ENCODE measurements around the gene RBM38.
A peak's percentile ranks its signal among the peaks of the same experiment; 100 is the strongest.
"Not testable (repeated sequence)": the region's sequence is repeated elsewhere in the genome, so short reads cannot be mapped to it uniquely, and the experiment has no call there.

The RBM38 gene

DNA sequence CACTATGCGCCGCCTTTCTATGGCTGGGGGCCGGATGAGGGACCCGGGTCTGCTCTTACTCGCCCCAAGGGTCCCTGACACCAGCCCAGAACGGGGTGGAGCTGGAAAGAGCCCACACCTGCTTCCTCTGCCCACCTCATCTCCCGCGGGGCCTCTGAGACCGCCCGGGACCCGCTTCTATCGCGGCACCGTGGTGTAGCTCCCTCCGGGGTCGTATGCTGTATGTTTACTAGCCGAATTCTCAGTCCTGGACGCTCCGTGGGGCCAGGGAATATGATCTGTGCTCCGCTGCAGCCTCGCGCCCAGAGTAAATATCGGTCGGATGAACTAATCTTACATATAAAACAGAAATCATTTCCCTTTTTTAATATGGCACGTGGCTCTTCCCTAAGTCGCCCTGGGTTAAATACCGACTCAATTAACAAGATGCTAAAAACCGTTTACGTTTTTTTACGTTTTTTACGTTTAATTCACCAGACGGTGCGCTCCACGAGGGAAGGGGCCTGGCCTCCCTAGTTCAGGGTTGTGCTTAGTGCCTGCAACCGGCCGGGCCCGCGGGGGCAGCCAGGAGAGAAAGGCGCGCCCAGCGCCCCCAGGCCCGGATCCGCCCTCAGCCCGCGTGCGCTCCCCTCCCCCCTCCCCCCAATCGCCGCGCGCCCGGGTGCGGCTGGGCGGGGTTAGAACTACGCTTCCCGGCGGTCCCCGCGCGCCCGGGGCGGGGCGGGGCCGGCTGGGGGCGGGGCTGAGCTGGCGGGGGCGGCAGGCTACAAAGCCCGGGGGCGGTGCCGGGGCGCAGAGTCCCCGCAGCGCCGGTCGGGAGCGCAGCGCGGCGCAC lies at the start of gene RBM38:
TSS of gene RBM38 (plus strand) at position 793 of the 835 bp plus-strand sequence. CDS start 186 bp downstream, outside the sequence.
- DNase-seq: peak; percentile 80

DNA sequence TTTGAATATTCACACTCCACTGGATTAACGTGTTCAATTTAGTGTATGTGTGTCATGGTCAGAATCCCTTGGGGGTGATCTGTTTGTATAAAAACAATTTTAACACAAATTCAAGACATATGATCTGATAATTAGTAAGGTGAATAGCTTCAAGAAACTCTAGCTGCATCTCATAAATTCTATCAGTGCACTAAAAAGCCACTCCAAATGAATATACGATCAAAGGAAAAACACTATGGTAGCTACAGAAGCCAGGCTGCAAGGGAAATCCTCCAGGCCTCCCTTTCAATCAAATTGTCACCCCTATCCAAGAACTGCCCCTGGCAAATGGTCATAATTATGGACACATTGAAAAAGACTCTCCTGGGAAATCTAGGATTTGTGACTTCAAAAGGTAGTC lies 49.5 kb upstream of the RBM38 start:
- DNase-seq: no peak

DNA sequence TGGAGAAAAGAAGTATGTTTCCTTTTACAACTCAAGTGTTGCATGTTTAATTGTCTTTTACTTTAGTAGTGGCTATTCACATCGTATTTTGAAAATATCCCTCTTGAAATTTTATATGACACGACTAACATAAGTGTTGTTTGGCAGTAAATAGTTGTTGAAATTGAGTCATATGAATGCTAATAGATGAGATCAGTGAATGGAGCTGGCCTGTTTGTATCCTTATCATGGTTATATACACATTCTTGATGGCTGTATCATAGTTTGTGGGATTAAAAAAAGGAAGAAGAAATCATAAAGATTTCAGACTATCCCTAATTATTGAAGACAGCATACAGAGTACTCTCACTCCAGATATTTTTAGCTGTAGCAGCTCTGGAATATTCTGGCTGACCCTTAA lies 48.4 kb upstream of the RBM38 start:
- DNase-seq: no peak

DNA sequence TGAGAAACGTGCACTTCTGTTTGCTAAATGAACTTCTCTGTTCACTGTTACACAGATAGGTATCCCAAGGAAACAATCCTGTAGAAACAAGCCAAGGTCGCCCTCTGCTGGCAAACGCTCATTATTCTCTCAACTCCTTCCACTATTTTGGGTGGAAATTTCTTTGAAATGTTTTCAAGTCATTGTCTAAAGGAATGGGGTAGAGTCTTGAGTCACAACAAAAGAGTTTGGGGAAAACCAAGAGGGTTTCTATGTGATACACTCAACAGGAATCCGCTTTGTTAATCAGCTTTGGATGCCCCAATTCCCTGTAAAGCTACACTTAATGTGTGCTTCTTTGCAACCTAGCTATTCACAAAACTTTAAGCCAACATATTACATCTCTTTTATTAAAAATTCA lies 44.7 kb upstream of the RBM38 start:
- DNase-seq: peak; percentile 84

DNA sequence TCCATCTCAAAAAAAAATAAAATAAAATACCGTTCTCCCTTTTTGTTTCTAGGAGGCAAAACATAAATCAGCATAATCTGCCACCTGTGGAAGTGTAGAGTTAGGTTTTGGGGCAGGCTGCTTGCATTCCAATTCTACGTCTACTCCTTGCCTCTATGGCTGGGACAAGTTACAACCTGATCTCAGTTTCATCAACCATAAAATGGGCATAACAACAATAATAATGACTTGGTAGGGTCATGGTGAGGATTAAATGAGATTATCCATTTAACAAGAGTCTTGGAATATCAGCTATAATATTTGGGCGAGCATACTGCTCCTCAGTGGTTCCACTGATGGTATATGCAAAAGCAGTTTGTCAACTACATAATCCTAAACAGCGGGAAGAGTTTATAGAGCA lies 43.8 kb upstream of the RBM38 start:
- DNase-seq: no peak

DNA sequence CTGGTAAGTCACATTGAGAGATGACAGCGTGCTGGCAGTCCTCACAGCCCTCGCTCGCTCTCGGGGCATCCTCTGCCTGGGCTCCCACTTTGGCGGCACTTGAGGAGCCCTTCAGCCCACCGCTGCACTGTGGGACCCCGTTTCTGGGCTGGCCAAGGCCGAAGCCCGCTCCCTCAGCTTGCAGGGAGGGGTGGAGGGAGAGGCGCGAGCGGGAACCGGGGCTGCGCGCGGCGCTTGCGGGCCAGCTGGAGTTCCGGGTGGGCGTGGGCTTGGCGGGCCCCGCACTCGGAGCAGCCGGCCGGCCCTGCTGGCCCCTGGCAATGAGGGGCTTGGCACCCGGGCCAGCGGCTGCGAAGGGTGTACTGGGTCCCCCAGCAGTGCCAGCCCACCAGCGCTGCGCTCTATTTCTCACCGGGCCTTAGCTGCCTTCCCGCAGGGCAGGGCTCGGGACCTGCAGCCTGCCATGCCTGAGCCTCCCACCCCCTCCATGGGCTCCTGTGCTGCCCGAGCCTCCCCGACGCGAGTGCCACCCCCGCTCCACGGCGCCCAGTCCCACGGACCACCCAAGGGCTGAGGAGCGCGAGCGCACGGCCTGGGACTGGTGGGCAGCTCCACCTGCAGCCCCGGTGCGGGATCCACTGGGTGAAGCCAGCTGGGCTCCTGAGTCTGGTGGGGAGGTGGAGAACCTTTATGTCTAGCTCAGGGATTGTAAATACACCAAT lies 42.8 kb upstream of the RBM38 start:
- not testable (repeated sequence) for DNase-seq

DNA sequence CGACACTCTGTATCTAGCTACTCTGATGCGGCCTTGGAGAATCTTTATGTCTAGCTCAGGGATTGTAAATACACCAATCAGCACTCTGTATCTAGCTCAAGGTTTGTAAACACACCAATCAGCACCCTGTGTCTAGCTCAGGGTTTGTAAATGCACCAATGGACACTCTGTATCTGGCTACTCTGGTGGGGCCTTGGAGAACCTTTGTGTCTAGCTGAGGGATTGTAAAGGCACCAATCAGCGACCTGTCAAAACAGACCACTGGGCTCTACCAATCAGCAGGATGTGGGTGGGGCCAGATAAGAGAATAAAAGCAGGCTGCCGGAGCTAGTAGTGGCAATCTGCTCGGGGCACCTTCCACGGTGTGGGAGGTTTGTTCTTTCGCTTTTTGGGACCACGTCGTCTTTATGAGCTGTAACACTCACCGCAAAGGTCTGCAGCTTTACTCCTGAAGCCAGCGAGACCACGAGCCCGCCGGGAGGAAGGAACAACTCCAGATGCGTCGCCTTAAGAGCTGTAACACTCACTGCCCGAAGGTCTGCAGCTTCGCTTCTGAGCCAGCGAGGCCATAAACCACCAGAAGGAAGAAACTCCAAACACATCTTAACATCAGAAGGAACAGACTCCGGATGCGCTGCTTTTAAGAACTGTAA lies 42.1 kb upstream of the RBM38 start:
- DNase-seq: not testable (repeated sequence)

DNA sequence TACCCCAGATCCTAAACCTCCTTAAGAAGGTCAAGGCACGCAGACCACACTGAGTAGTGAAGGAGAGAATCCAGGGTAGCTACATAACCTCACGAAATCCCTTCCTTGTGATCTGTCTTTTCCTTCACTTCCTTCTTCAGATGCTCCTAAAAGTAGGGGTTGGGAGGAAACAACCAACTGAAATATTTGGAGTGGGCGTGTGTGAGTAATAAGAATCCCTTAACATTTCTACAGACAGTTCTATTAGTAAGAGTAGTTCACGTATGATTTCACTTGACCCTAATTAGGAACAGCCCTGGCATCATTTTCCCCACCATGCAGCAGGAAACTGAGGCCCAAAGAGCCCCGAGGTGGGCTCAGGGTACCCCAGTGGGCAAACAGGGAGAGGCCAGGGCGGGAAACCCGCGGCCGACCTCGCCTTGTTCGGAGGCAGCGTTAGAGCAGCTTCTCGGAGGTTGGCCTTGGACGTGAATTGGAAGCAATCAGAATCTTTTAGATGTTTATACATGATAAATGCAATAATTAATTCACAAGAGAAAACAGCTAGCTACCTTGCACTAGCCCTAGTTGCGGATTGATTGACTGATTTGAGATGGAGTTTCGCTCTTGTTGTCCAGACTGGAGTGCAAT lies 41.0 kb upstream of the RBM38 start:
- DNase-seq: no peak

DNA sequence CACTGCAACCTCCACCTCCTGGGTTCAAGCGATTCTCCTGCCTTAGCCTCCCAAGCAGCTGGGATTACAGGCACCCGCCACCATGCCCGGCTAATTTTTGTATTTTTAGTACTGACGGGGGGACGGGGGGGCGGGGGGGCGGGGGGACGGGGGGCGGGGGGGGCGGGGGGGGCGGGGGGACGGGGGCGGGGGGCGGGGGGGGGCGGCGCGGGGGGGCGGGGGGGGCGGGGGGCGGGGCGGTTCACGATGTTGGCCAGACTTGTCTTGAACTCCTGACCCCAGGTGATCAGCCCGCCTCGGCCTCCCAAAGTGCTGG lies 40.5 kb upstream of the RBM38 start:
- not testable (repeated sequence) for DNase-seq

DNA sequence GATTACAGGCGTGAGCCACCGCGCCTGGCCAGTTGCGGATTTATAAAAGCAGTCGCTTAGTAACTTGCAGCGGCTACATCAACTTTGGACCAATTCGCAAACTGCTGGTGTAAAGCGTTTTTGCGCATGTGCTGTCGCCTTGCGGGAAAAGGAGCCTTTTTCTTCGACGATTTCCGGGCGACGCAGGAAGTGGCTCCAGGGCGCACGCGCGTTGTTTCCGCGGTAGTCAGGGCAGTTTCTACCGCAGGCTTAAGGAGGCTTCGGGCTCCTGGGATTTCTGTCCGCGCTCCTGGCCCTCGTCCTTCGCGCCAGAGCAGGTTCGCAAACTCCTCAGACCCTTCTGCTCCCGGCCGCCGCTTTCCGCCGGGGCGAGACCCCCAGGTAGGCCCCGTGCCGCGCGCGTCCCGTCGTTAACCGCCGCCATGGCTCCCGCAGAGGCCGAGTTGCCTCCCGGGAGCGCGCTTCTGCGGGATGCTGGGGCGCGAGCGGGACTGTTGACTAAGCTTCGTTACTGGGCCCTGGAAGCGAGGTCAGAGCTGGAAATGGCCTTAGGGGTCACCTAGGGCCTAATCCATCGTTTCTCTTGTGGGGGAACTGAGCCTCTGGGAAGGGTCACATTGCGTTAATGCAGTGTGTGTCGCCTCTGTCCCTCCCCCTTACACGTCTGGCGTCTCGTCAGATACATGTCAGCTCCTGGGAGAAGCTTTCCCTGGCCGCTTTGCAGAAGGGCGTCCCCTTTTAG lies 40.0 kb upstream of the RBM38 start, which contains the start of gene RAE1:
TSS of gene RAE1 (plus strand) at position 214 of the 742 bp plus-strand sequence. CDS start 2,784 bp downstream, outside the sequence.
- peak; percentile 94 for DNase-seq

DNA sequence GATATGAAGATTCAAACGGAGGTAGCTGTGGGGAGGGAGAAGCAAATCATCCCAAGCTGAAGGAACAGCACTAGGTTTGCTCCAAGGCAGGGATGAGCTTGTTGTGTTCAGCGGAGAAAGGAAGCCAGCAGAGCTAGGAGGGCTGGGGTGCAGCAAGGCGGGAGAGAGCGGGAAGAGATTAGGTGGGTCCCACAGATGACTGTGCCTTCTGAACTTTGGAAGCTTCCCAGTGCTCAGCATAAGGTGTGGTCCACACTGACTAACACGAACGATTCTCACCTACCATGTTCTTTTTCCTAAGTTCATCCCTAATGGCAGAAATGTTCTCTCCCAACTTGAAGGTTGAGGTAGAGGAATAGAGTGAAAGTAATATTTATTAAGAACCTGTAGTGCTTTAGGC lies 38.9 kb upstream of the RBM38 start:
- no peak for DNase-seq

DNA sequence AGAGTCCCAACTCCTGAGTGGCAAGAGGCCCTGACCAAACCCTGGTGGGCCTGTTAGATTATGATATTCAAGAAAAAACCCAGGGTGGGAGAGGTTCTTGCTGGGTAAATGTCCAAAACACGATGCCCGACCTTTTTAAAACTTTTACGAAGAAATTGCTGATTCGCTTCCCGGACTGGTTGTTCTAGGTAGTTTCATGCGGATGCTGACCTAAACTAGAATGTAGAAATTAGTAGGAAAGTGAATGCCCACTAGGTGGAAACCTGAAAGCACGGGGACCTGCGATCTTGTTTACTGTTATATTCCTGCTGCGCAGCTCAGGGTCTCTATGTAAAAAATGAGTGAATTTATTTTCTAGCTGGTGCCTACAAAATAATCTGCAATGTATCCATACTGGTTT lies 37.8 kb upstream of the RBM38 start:
- no peak for DNase-seq

DNA sequence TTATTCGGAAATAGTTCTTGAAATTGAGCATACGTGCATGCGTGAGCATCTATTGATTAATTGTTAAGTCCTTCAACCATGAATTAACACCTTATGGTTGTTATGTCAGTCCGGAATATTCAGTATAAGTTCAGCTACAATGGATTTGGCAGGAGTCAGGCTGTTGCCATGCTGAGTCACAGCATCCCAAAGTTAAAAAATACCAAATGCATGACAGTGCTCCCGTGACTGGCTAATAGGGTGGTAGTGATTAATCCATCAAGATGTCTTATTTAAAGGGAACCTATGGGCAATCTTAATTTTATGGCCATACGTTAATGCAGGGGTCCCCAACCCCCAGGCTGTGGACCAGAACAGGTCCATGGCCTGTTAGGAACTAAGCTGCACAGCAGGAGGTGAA lies 29.7 kb upstream of the RBM38 start:
- no peak for DNase-seq

DNA sequence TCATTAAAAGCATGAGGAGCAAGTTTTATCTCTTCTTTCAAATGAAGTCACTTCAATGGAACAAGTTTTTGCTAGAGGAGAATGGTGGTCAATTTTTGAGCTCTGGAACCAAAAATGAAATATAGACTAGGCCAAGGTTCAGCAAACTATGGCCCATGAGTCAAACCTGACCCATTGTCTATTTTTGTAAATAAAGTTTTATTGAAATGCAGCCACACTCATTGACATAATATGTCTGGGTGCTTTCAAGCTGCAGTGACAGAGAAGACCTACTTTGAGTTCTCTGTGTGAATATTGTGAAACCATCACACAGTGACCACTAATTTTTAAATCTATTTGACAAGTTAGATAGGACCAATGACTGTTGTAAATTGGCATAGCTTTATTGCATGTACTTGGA lies 26.7 kb upstream of the RBM38 start:
- no peak for DNase-seq

DNA sequence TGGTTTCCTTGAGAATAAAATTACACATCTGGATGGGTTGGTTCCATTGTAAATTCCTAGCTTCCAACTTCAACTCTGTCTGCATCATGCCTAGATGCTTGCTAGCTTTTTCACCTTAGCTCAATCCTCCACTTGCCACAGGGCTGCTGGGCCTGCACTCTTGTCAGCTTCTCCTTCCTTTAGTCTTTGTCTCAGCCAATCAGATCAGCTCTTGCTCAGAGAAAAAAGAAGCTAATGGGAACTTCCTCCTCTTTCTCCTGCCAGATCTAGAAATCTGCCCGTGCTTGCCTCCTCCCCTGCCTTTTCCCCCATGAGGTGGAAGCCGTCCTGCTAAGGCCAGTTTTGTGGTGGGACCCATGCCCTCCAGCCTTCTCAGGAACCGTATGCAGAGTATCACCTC lies 21.6 kb upstream of the RBM38 start:
- no peak for DNase-seq

DNA sequence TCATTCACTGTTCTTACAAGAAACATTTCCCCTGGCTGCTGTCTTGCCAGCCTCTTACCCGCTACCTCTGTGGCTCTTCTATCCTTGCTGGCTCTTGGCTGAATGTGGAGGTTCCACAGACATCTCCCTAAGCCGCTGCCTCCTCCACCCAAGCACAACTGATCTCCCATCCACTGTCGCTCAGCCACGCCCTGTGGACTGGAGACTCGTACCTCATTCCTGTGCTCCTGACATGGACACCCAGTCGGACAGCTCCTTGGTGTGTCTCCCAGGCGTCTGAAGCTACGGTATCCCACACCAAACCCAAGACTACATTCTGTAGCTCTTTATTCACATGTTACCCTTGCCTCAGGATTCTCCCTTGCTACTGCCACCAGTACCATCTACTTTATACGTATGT lies 20.9 kb upstream of the RBM38 start:
- no peak for DNase-seq

DNA sequence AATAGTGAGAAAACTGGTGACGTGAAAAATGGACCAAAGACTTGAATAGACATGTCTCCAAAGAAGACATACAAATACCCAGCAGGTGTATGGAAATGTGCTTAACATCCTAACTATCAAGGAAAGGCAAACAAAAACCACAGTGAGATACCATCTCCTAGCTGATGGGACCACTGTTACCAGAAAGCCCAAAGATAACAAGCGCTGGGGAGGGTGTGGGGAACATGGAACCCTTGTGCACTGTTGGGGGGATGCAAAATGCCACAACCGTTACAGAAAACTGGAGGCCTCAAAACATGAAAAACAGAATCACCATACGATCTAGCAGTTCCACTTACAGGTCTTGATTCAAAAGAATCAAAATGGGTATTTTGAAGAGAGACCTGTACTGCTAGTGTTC lies 19.8 kb upstream of the RBM38 start:
- DNase-seq: no peak

DNA sequence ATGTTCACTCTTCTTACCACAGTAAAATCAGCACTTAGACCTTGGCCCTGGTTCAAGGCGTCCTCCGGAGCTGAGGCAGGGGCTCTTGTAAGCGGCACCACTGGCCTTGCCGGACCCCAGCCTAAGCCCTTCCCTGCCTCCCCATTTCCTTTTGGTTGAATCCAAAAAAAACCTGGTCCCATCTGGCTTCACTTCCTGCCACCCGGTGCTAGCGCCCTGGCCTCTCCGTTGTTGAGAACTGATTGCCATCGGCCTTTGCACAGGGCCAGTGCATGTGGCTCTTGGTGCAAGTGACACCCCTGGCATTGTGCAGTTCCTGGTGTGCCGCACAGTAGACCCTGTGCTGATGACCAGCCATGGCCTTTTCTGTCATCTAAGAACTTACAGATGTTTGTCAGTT lies 19.0 kb upstream of the RBM38 start:
- DNase-seq: no peak

DNA sequence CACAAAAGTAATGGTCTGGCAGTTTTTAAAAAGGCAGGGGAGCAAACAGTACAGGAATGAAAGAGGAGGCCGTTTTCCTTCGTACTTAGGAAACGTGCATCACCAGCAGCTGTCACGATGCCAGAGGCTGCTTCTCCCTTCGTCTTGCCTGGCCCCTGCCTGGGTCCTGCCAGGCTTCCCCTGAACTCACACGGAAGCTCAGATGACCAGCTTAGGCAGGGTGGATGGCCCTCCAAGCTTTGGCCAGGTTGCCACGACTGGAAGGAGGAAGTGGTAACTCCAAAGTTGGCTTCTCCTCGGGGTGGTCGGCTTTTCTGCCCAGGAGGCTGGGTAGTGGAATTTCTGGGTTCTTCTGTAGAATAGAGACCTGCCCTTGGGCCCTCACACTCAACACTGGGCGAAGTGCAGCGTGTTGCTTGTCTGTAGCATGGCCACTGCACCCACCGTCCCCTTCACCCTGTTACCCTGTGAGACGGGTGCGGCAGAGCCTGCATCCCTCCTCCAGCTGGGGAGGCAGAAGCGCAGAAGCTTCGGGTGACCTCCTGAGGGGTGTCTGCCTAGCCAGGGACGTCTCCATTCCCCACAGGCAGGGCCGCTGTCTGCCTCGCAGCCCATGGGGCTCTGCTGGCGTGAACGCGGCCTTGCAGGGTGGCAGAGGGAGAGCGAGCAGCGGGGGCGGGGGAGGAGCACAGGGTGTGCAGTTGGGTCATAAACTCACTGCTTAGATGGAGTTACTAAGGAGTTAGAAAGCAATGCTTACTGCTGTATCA lies 18.4 kb upstream of the RBM38 start:
- DNase-seq: no peak

DNA sequence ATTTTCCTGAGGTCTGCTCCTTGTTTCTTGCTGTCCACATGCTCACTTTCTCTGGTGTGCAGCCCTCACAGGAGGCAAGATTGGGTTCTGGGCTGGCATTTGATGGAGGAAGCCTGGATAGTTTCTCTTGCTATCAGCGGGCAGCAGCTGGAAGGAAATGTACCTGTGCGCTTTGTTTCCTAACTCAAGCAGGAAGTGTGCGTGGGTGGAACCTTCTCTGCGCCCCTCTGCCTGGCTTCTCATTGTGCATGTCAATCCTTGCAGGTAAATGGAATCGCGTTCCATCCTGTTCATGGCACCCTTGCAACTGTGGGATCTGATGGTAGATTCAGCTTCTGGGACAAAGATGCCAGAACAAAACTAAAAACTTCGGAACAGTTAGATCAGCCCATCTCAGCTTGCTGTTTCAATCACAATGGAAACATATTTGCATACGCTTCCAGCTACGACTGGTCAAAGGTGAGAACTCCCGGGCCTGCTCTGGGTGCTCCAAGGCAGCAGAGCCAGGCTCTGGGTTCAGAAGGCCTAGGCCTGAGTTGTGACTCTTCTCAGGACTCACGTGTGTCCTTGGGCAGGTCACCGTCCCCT lies 16.8 kb upstream of the RBM38 start:
- DNase-seq: peak; percentile 6

DNA sequence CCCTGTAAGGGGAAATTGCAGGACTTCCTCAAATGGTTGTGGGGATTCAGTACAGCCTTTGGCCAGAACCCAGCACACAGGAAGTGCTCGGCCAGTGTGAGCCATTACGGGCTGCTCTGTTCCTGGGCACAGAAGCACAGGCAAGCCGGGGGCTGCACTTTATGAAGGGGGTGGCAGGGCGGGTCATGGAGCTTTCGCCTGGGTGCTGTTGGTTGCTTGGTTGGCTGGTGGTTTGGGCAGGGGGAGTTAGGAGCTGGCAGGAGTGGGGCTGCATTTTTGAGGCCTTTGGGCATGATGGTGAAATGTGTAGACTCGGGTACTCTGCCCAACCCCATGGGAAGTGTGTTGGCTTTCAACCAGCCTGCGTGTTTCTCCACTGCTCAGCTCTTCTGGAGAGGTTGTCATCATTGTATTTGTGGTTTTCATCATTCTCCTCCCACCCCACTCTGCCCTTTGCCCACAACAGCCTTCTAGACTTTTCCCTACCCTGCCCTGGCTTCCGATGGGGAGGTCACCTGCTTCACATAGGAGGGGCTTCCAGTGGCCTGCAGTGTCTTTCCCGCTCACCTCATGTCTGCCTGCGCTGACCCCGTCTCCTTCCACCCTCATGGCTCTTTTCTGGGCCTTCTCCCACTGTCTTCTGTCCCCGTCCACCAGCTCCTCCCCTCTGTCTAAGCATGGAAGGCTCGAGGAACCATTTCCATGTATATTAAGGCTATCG lies 16.1 kb upstream of the RBM38 start:
- DNase-seq: no peak
